Measurements from ENCODE around the gene NPAS3.

The NPAS3 gene

GRCh38 chr14:33188880-33189279 is 250.2 kb downstream of the NPAS3 start:
- no peak for DNase-seq

DNA sequence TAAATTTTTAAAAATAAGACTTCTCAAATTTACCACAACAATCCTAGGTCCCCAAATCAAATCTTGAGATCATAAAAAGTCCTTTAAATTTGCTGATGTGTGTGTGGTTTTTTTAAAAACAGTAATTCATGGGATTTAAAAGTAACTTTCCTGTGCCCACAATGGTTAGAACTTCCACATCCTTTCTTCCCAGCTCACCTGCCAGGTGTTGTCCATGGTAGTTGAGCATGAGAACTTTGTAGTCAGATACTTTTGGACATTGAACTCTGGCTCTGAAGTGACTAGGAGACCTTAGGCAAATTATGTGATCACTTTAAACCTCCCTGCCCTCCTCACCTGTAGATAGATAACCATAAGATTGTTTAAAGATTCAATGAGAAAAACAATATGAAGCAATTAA is 253.2 kb downstream of the NPAS3 start:
- DNase-seq, result no peak

DNA sequence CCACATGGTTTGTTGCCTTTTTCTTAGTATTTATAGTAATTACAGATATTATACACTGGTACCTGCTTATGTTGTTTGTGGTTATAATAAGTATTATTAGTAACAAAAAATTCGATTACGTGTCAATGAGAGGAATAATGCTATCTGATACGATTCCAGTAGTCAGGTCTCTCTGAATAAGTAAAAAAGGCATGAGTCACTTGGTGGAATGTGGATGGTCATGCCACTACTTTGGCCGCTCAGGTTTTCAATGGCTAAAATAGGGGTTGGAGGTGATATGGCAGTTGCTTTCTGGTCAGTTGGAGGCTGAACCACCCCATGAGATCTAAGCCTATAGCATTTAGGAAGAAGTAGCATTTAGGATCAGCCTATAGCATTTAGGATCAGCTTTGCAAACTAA is 255.9 kb downstream of the NPAS3 start:
- no peak for DNase-seq

DNA sequence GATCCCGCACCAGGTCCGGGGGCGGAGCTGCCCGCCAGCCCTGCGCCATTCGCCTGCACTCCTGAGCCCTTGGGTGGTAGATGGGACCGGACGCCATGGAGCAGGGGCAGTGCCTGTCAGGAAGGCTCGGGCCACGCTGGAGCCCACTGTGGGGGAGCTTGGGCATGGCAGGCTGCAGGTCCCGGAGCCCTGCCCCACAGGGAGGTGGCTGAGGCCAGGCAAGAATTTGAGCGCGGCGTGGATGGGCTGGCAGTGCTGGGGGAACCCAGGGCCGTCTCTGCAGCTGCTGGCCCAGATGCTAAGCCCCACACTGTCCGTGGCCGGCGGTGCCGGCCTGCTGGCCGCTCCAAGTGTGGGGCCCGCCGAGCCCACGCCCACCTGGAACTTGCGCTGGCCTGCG is 260.0 kb downstream of the NPAS3 start:
- DNase-seq, result no peak

GRCh38 chr14:33201116-33201515 is 262.4 kb downstream of the NPAS3 start:
- DNase-seq, result no peak

DNA sequence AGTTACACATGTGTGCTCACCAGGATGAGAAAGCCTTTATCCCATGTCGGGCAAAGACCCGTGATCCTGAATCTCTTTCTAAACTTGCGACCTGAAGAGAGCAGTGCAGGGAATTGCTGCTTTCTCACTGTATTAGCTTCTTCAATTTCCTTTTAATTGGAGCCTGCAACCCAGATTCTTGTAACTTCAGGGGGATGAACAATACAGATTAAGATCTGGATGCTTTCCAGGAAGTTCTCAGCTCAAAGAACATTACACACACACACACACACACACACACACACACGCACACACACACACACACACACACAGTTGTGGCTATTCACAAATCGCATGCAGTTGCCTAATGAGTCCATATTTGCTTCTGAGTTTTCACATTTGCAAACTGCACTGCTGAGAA is 268.3 kb downstream of the NPAS3 start:
- DNase-seq, result no peak

DNA sequence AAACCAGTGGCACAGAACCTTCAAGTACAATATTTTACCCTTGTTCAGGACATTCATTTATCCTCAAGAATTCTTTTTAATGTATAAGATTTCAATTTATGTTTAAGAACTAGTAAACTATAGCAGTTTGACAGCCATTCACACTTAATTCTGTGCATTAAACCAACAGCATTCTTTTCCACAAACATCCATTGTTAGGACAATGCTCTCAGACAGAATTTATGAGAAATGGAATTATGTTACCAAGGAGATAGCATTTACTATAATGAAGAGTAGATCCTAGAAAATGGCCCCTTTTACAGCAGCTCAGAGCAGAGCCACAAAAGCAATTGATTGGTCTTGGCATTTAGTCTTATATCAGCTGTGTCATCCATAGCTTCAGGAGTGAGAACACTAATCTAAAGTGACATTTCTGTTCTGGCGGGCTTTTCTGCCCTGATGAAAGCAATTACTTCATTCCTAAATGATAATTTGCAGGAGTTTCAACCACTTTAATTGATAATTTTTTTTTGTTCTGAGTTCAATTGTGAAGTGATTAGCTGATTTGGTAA is 268.9 kb downstream of the NPAS3 start:
- no peak for DNase-seq

DNA sequence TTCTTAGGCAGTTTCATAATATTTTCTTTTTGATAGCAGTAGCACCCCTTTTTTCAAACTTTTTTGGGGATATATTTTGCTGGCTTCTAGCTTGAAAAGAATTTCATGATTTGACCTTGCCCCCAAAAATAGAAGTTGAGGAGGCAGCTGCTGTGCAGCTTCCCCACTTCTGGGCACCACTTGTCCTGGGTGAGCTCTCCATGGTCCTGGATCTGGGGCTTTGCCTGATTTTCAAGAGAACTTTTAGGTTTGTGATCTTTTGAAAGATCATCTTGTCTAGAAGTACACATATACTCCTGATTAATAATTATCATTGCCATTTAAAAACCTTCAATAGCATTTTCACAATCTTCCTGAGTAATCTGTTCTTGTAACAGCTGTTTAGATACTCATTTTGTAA is 271.6 kb downstream of the NPAS3 start:
- DNase-seq, result no peak

GRCh38 chr14:33218026-33218425 is 279.3 kb downstream of the NPAS3 start:
- DNase-seq, result no peak

GRCh38 chr14:33219957-33220356 is 281.3 kb downstream of the NPAS3 start:
- no peak for DNase-seq

DNA sequence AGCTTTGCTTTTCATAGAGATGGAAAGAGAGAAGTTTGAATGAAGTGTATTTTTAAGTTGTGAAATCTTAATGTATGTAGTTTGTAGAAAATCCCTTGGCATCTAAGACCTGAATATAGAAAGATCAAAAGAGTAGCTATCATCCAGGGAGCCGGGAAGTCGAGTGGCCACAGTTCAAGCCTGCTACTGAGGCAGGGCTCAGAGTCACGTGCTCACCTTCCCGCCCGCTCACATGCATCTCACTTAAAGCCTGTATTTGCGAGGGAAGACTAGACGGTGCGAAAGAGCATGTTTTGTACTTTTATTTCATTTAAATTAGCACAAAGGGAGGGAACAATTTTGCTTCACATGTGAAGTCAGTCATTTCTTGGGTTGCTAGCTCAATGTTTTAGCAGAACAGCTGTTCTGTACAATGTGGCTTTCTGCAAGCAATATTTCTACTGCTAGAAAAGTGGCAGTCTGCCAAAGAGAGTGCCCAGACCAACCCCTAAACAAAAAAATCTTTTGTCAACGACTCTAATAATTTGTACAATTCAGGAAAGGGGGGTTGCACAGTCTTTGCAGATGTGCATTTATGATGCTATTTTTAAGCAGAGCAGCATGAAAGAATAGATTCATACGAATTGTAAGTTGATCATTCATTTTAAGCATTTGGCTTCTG is 290.7 kb downstream of the NPAS3 start:
- DNase-seq, result no peak

DNA sequence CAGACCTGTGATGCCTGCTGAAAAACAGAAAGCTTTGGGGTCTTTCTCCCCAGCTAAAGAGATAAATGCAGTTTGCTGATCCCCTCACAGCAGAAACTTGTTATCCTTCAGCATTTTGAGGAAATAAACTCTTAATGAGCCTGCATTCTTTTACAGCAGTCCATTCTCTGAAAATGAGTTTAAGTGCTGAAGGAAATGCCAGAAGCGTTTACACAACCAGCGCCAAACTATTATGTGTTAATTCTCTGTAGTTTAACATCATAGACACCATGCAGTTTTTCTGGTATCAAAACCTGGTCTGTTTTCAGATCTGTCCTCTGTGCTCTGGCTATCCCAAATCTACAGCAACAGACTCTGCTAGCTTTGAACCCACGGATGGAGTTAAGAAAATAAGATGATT is 291.3 kb downstream of the NPAS3 start:
- DNase-seq, result no peak

DNA sequence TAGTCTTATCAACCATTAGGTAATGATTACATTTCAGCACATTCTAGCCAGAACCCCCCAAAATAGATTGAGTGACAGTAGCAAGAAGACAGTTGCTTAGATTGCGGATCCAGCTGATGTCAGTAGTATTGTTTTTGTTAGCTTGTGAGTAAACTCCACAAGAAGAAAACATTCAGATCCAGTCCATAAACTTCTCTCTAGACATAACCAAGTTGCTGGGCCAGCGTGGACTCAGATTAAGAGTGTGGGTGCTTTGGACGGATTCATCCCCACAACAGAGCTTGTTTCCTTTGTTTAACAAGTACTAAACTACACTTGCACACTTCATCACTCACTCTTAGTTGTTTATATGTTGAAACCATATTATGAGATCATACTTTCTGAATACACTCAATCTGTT is 293.4 kb downstream of the NPAS3 start:
- DNase-seq, result no peak

- DNase-seq, result no peak
Measured at GRCh38 chr14:33237115-33237740, 298.5 kb downstream of the NPAS3 start.

DNA sequence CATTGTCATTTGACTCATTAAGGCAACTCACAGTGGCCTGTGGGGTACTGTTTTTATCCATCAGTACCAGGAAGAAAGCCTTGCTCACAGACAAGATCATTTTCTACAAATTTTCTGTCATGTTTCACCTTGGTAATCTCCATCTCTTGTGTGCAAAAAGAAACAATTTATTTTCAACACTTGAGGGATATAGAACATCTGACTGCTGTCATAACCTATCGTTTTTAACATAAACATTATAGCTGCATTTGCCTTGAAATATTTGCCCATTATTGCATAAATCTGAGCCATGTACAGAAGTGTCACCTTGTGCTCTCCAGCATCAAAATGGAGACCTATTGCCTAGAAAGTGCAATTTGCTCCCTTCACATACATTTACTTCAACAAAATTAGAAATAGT is 300.8 kb downstream of the NPAS3 start:
- DNase-seq, result no peak

- DNase-seq, result no peak
Measured at GRCh38 chr14:33240466-33240865, 301.8 kb downstream of the NPAS3 start.

GRCh38 chr14:33241331-33241730 is 302.7 kb downstream of the NPAS3 start:
- no peak for DNase-seq

- no peak for DNase-seq
Measured at GRCh38 chr14:33249233-33249820, 310.6 kb downstream of the NPAS3 start.

DNA sequence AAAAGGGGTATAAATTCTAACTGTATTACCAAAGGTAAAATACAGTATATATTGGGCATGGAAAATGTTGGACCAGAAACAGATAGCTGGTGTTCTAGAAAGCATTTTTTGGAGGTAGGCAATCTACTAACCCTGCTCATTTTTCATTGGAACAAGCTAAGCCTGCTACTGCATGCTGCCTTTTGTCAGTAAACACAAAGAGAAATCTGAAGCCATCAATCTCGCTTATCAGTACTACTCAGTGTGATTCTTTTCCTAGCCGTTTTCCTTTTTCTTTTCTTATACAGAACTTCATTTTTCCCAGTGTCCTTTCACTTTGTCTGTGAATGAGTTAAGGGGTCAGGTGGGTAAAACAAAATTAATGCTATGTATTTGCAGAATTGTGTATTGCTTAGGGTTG is 312.3 kb downstream of the NPAS3 start:
- DNase-seq, result no peak

GRCh38 chr14:33254342-33254741 is 315.7 kb downstream of the NPAS3 start:
- DNase-seq, result no peak

GRCh38 chr14:33254861-33255395 is 316.2 kb downstream of the NPAS3 start:
- DNase-seq, result no peak

DNA sequence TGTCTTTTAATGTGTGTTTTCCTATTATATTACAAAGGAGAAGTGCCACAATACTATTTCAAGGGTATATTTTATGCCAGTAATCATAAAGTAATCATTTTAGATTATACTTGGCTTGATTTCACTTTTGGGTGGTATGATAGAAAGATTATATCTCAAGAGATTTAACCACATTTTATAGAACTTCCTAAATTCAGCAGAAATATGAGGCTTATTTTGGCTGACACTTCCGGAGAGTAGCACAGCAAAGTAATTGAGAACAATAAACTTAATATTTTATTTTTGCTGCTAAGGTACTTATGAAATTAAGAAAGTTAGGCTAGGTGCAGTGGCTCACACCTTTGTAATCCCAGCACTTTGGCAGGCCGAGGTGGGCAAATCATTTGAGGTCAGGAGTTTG is 319.1 kb downstream of the NPAS3 start:
- no peak for DNase-seq

DNA sequence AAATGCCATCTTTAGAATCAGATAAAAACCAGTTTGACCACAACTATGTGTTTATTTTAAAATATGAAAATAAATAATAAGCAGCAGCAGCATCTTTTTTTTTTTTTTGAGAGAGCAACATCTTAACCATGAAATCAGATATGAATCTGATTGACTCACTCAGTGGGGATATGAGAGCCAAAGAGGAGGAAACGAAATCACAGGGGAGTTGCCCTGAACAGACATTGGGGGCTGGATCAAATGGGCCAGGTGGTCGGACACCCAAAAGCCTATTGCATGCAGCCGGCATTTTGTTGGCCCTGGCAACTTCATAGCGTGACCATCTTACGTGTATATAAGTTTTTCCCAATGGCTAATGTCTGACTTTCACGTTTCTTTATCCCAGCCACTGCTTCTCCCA is 321.1 kb downstream of the NPAS3 start:
- no peak for DNase-seq

- no peak for DNase-seq
Measured at GRCh38 chr14:33271216-33271615, 332.5 kb downstream of the NPAS3 start.

Data from NCI-H1048 (cell line).